KBM-7 (cell line): Measurements from ENCODE around the gene PDZD8.
"Not testable (repeated sequence)": the region's sequence is repeated elsewhere in the genome, so short reads cannot be mapped to it uniquely, and the experiment has no call there.

Source experiments
- DNase-seq: peaks from one replicate; pipeline ENCODE4 v3.0.0-alpha.2; 2015
- in situ Hi-C: fragments of 300-500 bp; cut with MboI; formaldehyde crosslinking; loops from 2 replicates; pipeline ENCODE4 v1.14.3; 2020; ENCODE audit warnings: low sequenced_read_pairs, low pct_unique_long_range_greater_than_20kb, mixed read lengths

The PDZD8 gene

DNA sequence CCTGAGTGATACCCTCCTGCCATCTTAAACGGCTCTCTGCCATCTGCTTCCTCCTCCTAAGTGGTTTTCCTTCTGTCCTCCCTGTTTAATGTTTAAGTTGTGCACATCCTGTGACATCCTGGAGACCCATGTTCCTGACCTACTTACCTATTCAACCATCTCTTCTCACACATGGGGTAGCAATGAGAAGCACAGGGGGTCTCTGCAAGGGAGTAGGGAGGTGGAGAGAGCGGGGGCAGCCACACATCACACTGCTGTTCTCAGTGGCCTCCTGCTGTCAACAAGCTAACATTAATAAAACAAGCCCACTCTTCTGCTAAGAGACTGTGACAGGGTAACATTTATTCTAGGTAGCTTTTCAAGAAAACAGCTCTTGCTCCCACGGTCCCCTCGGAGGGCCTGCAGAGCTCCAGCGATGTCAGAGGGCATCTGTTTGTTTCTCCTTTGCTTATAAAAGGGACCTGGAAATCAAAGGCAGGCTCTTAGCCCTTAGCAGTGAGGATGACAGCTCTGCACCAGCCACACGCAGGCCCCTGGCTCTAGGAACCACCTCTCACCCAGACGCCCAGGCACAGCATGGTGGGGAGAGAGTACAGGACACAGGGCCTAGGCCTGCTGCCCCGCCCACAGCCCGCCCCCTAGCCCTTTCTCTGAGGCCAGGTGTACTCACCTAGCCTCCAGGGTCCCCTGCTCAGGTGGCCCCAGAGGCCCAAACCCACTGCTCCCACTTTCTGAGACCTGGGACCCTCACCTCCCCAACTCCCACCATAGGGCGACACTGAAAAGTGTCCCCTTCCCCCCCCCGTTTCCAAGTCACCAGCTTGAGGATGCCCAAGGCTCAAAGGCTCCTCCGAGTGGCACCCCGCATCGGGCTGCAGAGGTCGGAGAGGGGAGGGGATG, 135.3 kb downstream of the PDZD8 start:
- DNase-seq, result no peak
- in situ Hi-C loops, result no loop called here

- no peak for DNase-seq
- in situ Hi-C loops, result no loop called here
Measured at GRCh38 chr10:117239051-117239450, 136.2 kb downstream of the PDZD8 start.

GRCh38 chr10:117237401-117237991, 137.7 kb downstream of the PDZD8 start:
- in situ Hi-C loops, result no loop called here
- peak; percentile 76 for DNase-seq

GRCh38 chr10:117230107-117230506, 145.1 kb downstream of the PDZD8 start:
- in situ Hi-C loops, DNase-seq: not testable (repeated sequence)

DNA sequence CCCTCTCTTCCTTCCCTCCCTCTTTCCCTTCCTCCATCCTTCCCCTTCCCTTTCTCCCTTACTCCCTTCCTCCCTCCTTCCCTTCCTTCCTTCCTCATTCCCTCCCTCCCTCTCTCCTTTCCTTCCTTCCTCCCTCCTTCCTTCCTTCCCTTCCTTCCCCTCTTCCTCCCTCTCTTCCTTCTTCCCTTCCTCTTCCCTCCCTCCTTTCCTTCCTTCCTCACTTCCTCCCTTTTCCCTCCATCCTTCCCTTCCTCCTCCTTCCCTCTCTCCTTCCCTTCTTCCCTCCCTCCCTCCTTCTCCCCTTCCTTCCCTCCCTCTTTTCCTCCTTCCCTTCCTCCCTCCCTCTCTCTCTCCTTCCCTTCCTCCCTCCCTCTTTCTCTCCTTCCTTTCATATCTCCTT, 147.0 kb downstream of the PDZD8 start:
- no peak for DNase-seq
- in situ Hi-C loops, result no loop called here
